ENCODE results near the gene CCDC102A. TPM values are rescaled to one million over a fixed set of nuclear protein-coding genes. Genes with fewer than 3 reads are reported as not detected.

Gene CCDC102A
- total and polyA plus RNA-seq, 10 of the 15 experiments (the other 5 are each of a cell fraction or from before 2014, with no cell fraction given) = 0.03 to 5.9 (median 2.4) TPM

GRCh38 chr16:57468346-57468745 is 68.0 kb downstream of the CCDC102A start (continued):
- no peak for TF ChIP-seq BMI1 (IDR thresholded peaks at IDR 0.05; ENCODE audit: borderline replicate concordance)

DNA sequence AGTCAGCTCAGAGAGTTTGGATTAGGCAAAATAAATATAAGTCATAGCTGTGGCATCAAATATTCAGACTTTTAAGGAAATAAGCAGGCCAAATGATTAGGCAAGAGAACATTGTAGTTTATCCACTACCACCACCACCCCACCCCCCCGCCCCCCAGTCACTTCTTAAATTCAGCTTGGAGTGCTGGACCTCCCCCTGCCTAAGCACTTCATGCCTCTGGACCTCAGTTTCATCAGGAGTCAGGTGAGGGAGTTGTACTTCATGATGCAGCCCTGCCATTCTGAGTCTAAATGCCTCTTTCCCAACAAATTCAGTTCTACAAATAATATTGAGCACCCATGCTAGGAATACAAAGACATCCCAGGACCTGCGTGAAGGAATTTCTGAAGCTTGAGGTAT is 71.8 kb downstream of the CCDC102A start:
- Histone ChIP-seq H3K9me3 (replicated peaks; ENCODE audit: control insufficient read depth, insufficient read depth, low read length) (no peaks in the 10 kb centered on the region), H3K27ac (ENCODE audit: control insufficient read depth, insufficient read depth) (no peak overlapping the region), H3K9ac (ENCODE audit: control insufficient read depth, insufficient read depth, low read length) (no peak overlapping the region), H3K36me3 (ENCODE audit: control insufficient read depth in 2 of 2, insufficient read depth in 2 of 2, low read length in 1 of 2) (peaks cover 13 to 33% of the 10 kb centered on the region in 2 experiments), H2AFZ (ENCODE audit: control insufficient read depth, low read depth, low read length) (no peak overlapping the region), H4K20me1 (ENCODE audit: control insufficient read depth, insufficient read depth) (no peaks in the 10 kb centered on the region), H3K4me1 (ENCODE audit: control insufficient read depth, insufficient read depth, low read length) (peaks cover 7% of the 10 kb centered on the region), H3K4me2 (ENCODE audit: control insufficient read depth, insufficient read depth) (no peak overlapping the region), H3K79me2 (ENCODE audit: control insufficient read depth, insufficient read depth, low read length) (peaks cover 18% of the 10 kb centered on the region), H3K4me3 (no peak overlapping the region), H3K27me3 (replicated peaks in 1 of 2; ENCODE audit: control insufficient read depth in 2 of 2, insufficient read depth in 2 of 2, low read length in 1 of 2) (no peaks in the 10 kb centered on the region)
- TF ChIP-seq CBX3 (IDR thresholded peaks at IDR 0.05; ENCODE audit: borderline replicate concordance, low read depth) (no peak), HDAC6 (IDR thresholded peaks at IDR 0.05; ENCODE audit: unreplicated experiment) (no peak), NR2C2 (IDR thresholded peaks at IDR 0.05; ENCODE audit: borderline replicate concordance, control insufficient read depth, insufficient read length, low read depth) (no peak), SREBF1 (IDR thresholded peaks at IDR 0.05; ENCODE audit: low read length) (no peak), YY1 (IDR thresholded peaks at IDR 0.05; ENCODE audit: low read depth, low read length) (no peak), TARDBP (IDR thresholded peaks at IDR 0.05; ENCODE audit: borderline replicate concordance) (no peak), NBN (IDR thresholded peaks at IDR 0.05) (no peak), JUNB (IDR thresholded peaks at IDR 0.05) (no peak), SUPT20H (IDR thresholded peaks at IDR 0.05; ENCODE audit: borderline replicate concordance, control insufficient read depth, low read depth, low read length) (no peak), HDGF (IDR thresholded peaks at IDR 0.05) (no peak), ZZZ3 (IDR thresholded peaks at IDR 0.05; ENCODE audit: control insufficient read depth, insufficient read length, low read depth) (no peak), DPF2 (IDR thresholded peaks at IDR 0.05) (no peak), NRF1 (conservative IDR thresholded peaks at IDR 0.05; ENCODE audit: low read depth, low read length) (no peak), ZNF217 (IDR thresholded peaks at IDR 0.05) (no peak)
- TF ChIP-seq, protein P1, sequence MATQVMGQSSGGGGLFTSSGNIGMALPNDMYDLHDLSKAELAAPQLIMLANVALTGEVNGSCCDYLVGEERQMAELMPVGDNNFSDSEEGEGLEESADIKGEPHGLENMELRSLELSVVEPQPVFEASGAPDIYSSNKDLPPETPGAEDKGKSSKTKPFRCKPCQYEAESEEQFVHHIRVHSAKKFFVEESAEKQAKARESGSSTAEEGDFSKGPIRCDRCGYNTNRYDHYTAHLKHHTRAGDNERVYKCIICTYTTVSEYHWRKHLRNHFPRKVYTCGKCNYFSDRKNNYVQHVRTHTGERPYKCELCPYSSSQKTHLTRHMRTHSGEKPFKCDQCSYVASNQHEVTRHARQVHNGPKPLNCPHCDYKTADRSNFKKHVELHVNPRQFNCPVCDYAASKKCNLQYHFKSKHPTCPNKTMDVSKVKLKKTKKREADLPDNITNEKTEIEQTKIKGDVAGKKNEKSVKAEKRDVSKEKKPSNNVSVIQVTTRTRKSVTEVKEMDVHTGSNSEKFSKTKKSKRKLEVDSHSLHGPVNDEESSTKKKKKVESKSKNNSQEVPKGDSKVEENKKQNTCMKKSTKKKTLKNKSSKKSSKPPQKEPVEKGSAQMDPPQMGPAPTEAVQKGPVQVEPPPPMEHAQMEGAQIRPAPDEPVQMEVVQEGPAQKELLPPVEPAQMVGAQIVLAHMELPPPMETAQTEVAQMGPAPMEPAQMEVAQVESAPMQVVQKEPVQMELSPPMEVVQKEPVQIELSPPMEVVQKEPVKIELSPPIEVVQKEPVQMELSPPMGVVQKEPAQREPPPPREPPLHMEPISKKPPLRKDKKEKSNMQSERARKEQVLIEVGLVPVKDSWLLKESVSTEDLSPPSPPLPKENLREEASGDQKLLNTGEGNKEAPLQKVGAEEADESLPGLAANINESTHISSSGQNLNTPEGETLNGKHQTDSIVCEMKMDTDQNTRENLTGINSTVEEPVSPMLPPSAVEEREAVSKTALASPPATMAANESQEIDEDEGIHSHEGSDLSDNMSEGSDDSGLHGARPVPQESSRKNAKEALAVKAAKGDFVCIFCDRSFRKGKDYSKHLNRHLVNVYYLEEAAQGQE (IDR thresholded peaks at IDR 0.05; ENCODE audit: low read depth, low read length) = no peak
- DNase-seq (ENCODE audit: low read depth, low spot score) (no peak), FAIRE-seq (no peak), ATAC-seq (no peak)
- 100% methylated on average over 2 of the region's 2 CpGs for WGBS (ENCODE audit: insufficient coverage, insufficient replicate concordance, low lambda C conversion rate, missing lambda C conversion rate)
- ChIA-PET CTCF (interaction anchor here (0.7 to 7.0 kb wide), 7 partner anchors 8 to 58 kb away, joined by 3 to 51 read pairs (median 3); partner anchors contain the start of genes CIAPIN1 and COQ9), RAD21 (ENCODE audit: unreplicated experiment) (interaction anchor here (1.3 kb wide), 1 partner anchor 22 kb away, joined by 3 read pairs; the partner anchor contains the start of gene DOK4), POLR2A (no interaction called here), SMC1A (ENCODE audit: uncharacterized antibody, unreplicated experiment) (no interaction called here)
- intact Hi-C loops (cut with micrococcal nuclease; ENCODE audit: unreplicated experiment) (loop anchor here (5.0 kb wide), 1 partner anchor 53 kb away; no protein-coding TSS in a partner anchor), in situ Hi-C loops (cut with MboI) (no loop called here)
- no TSS peak for BruUV-seq (replicated peaks)

Measured in GM12878 (cell line).